Uterus (tissue), 4 donors: ENCODE data around the gene PLXNA4. TPM values are rescaled to one million over a fixed set of nuclear protein-coding genes. Genes with fewer than 3 reads are reported as not detected.

ENCODE experiments used
- DNase-seq, 2 donors: peaks; one replicate each; pipeline ENCODE4 v3.0.0-alpha.2; 2019 to 2020
- H3K27ac ChIP-seq, 2 donors: fragments of 200-600 bp; sonication (generic); 1 replicate in 1 of 2; 2 replicates in 1 of 2; pipeline ENCODE4 v1.5.1; 2016 to 2018
- H3K27me3 ChIP-seq, 2 donors: fragments of 200-600 bp; sonication (generic); one replicate each; pipeline ENCODE4 v1.5.1; 2018 to 2019; ENCODE audit warnings: control low read depth in 1 of 2
- H3K36me3 ChIP-seq, 2 donors: fragments of 200-600 bp; sonication (generic); one replicate each; pipeline ENCODE4 v1.5.1; 2019; ENCODE audit warnings: control low read depth in 1 of 2
- H3K4me1 ChIP-seq, 2 donors: fragments of 200-600 bp; sonication (generic); one replicate each; pipeline ENCODE4 v1.5.1; 2018 to 2019; ENCODE audit warnings: control low read depth in 1 of 2
- H3K4me3 ChIP-seq, 2 donors: fragments of 200-600 bp; sonication (generic); 1 replicate in 1 of 2; 2 replicates in 1 of 2; pipeline ENCODE4 v1.5.1; 2018 to 2019; ENCODE audit warnings: mild to moderate bottlenecking in 1 of 2
- H3K9me3 ChIP-seq, 2 donors: fragments of 200-600 bp; sonication (generic); one replicate each; pipeline ENCODE4 v1.5.1; 2019; ENCODE audit warnings: control low read depth in 1 of 2
- POLR2A ChIP-seq, 2 donors: fragments of 450-650 bp; IDR thresholded peaks; one replicate each; pipeline ENCODE4 v1.6.1; 2016; ENCODE audit warnings: antibody characterized with exemption in 2 of 2, mild to moderate bottlenecking in 1 of 2, moderate library complexity in 1 of 2
- intact Hi-C: fragments of 100-400 bp; cut with DNase I; formaldehyde crosslinking; loops from one replicate; pipeline ENCODE4 v1.15.1; 2023; ENCODE audit warnings: low total_unique reads
- total RNA-seq, 4 donors: library from RNA; depleted of rRNA in 3 of 4; stranded (reverse); fragments of >200 nt in 3 of 4; gene quantifications; one replicate each; pipeline versions ENCODE4 v1.1.0 to v1.2.4, GENCODE V29; 2014 to 2023
- TF ChIP-seq, protein P1 (sequence below), 4 experiments: fragments of 200-600 bp in 2 of 4; fragments of 450-650 bp in 2 of 4; sonication (generic) in 2 of 4; IDR thresholded peaks; one replicate each; pipeline ENCODE4 v1.5.1; 2016 to 2019; ENCODE audit warnings: antibody characterized with exemption in 4 of 4, mild to moderate bottlenecking in 2 of 4, moderate library complexity in 1 of 4
- donor health status: DM: yes; HTN: yes; CAD: no.

PLXNA4 gene
- total RNA-seq, 4 donors from 2014 or later, result 4.1 to 16.5 (median 7.7) TPM

DNA sequence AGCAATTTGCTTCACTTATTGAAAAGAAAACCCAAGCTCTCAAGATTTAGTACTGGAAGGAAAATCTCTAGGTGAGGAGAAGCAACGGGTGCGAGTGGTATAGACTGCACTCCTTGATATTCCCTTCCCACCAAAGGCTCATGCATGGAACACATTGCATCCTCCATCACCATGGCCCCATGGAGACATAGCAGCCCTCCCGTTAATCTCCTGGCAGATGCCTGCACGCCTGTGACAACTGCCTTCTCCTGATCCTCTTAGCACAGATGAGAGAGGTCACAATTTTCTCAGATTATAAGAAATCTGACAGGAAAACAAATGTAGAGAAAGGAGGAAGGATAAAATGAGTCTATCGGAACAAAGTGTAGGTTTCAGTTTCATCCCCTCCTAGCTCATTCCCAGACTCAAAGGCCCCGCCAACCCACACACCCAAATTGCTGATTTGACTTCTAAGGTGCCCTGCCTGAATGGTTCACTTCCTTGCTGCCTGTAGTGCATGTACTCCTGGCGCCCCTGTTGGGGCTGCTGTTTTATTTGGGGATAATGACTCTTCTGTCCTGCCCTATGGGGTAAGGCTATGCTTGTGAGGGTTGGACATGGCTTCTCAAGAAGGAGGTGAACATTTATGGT, 50.0 kb downstream of the PLXNA4 start:
- no peaks in the 10 kb centered on the region for H3K9me3 ChIP-seq
- TF ChIP-seq, protein P1, sequence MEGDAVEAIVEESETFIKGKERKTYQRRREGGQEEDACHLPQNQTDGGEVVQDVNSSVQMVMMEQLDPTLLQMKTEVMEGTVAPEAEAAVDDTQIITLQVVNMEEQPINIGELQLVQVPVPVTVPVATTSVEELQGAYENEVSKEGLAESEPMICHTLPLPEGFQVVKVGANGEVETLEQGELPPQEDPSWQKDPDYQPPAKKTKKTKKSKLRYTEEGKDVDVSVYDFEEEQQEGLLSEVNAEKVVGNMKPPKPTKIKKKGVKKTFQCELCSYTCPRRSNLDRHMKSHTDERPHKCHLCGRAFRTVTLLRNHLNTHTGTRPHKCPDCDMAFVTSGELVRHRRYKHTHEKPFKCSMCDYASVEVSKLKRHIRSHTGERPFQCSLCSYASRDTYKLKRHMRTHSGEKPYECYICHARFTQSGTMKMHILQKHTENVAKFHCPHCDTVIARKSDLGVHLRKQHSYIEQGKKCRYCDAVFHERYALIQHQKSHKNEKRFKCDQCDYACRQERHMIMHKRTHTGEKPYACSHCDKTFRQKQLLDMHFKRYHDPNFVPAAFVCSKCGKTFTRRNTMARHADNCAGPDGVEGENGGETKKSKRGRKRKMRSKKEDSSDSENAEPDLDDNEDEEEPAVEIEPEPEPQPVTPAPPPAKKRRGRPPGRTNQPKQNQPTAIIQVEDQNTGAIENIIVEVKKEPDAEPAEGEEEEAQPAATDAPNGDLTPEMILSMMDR (IDR thresholded peaks at IDR 0.05), result no peak
- TF ChIP-seq POLR2A (IDR thresholded peaks at IDR 0.05), result no peak
- no peaks in the 10 kb centered on the region for H3K36me3 ChIP-seq
- H3K27ac ChIP-seq, result no peak overlapping the region
- H3K4me1 ChIP-seq, result no peaks in the 10 kb centered on the region
- no peak overlapping the region for H3K4me3 ChIP-seq
- no peak for DNase-seq
- H3K27me3 ChIP-seq, result no peaks in the 10 kb centered on the region
- intact Hi-C loops, result no loop called here

DNA sequence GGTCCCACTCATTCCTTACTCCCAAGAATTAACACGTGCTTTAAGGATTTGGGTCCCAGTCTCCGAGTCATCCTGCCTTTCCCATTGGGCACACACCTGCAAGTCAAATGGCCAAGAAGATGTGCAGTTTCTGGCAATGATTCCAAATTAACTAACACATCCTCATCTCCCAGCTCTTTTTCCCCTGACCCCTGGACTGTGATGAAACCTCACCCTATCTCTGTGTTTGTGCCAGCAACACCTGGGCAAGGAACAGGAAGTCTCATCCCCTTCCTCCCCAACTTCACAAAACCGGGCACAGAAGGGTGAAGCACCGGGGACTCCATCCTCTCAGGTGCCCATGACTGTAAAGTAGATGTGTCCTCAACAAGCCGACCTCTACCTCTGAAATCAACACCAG, 54.8 kb downstream of the PLXNA4 start:
- Histone ChIP-seq H3K36me3 (no peaks in the 10 kb centered on the region), H3K27me3 (no peaks in the 10 kb centered on the region), H3K9me3 (no peaks in the 10 kb centered on the region), H3K4me3 (no peak overlapping the region), H3K27ac (no peak overlapping the region), H3K4me1 (peaks cover 0 to 7% of the 10 kb centered on the region in 2 donors)
- TF ChIP-seq POLR2A (IDR thresholded peaks at IDR 0.05), result no peak
- TF ChIP-seq, protein P1 (IDR thresholded peaks at IDR 0.05), result no peak
- no peak for DNase-seq
- intact Hi-C loops, result no loop called here

DNA sequence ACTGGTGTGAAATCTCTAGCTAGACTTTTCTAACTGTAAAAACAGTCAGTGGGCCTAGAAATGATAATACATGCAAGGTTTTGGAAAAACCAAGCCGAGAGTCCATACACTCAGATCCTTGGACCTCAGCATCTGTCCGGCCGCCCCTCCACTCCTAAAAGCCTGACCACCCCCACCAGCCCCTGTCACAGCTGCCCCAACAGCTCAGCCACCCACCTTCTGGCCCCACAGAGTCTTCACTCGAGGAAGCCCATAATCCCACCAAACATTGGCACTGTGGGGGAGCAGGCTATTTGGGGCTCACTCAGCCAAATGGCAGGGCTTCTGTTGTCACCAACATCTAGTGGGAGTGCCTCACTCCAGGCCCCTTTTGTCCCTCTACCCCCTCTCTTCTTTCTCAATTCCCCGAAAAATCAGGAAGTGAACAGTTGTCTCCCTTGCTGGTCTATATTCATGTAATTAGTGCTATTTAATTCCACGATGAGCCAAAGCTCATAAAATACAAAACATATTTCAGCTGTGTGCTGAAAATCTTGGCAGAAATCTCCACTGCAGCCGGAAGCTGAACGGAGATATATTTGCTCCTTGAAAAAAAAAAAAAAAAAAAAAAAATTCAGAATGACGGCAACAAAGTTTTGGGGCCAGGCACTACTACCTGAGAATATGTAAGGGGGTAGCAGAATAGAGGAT, 55.5 kb downstream of the PLXNA4 start:
- H3K9me3 ChIP-seq, result no peaks in the 10 kb centered on the region
- H3K4me1 ChIP-seq, result peaks cover 0 to 7% of the 10 kb centered on the region in 2 donors
- intact Hi-C loops, result no loop called here
- H3K4me3 ChIP-seq, result no peak overlapping the region
- no peak for DNase-seq
- no peaks in the 10 kb centered on the region for H3K27me3 ChIP-seq
- H3K27ac ChIP-seq, result no peak overlapping the region
- TF ChIP-seq, protein P1 (IDR thresholded peaks at IDR 0.05), result no peak
- no peak for TF ChIP-seq POLR2A (IDR thresholded peaks at IDR 0.05)
- H3K36me3 ChIP-seq, result no peaks in the 10 kb centered on the region

DNA sequence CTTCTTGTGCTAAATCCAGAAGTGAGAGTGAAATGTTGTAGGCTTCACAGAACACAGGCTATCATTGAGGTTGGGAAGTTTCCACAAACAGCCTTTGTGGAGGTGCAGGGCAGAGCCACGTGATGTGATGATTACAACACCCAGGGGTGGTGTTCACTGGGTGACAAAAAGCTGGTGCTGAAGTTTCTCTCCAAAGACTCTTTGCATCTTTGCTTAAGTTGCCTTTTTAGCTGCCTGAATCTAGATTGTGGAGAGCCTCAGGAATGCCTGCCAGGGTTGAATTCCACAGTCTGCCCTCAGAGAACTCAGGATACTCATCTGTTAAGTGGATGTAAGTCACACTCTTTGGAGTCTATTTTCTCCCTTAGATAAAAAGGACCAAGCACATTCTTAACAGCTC, 56.3 kb downstream of the PLXNA4 start:
- DNase-seq, result no peak
- Histone ChIP-seq H3K9me3 (no peaks in the 10 kb centered on the region), H3K4me1 (peaks cover 0 to 7% of the 10 kb centered on the region in 2 donors), H3K27me3 (no peaks in the 10 kb centered on the region), H3K36me3 (no peaks in the 10 kb centered on the region), H3K4me3 (no peak overlapping the region), H3K27ac (no peak overlapping the region)
- intact Hi-C loops, result no loop called here
- no peak for TF ChIP-seq POLR2A (IDR thresholded peaks at IDR 0.05)
- TF ChIP-seq, protein P1 (IDR thresholded peaks at IDR 0.05), result no peak

DNA sequence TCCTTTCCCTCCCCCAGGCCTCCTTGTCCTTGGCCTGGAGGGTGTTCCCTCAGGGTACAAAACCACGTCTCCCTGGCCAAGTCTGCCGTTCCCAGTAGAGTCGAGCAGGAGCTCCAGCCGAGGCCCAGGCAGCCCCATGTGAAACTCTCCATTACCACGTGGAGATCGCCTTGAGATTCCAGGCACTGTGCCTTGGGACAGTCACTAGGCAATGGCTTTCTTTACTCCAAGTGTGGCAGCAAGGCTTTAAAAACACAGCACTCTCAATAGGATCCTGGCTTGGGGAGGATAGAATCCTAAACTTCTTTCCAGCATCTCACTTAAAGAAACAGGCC, 57.5 kb downstream of the PLXNA4 start:
- DNase-seq, result no peak
- H3K27me3 ChIP-seq, result no peaks in the 10 kb centered on the region
- H3K4me3 ChIP-seq, result no peak overlapping the region
- no peak overlapping the region for H3K27ac ChIP-seq
- TF ChIP-seq, protein P1 (IDR thresholded peaks at IDR 0.05), result no peak
- no peak for TF ChIP-seq POLR2A (IDR thresholded peaks at IDR 0.05)
- H3K4me1 ChIP-seq, result peaks cover 0 to 7% of the 10 kb centered on the region in 2 donors
- no peaks in the 10 kb centered on the region for H3K9me3 ChIP-seq
- intact Hi-C loops, result no loop called here
- H3K36me3 ChIP-seq, result no peaks in the 10 kb centered on the region
